CD14-positive monocyte (primary cell): ENCODE measurements around the gene TNFAIP8L3. TPM values are rescaled to one million over a fixed set of nuclear protein-coding genes. Genes with fewer than 3 reads are reported as not detected.
A peak's percentile ranks its signal among the peaks of the same experiment; 100 is the strongest.

Experiments
- DNase-seq, 3 donors: peaks; one replicate each; pipeline ENCODE4 v3.0.0-alpha.2; 2011 to 2022
- H2AFZ ChIP-seq: 2 replicates; pipeline ENCODE4 v1.6.0; 2012; ENCODE audit warnings: mild to moderate bottlenecking, low read depth, low read length, inconsistent platforms; ENCODE audit not compliant: insufficient read depth, poor library complexity, severe bottlenecking
- H3K27ac ChIP-seq, 2 donors: 1 replicate in 1 of 2; 2 replicates in 1 of 2; pipeline ENCODE4 v1.5.1; 2012 to 2013; ENCODE audit warnings: low read length in 2 of 2, control low read depth in 1 of 2, inconsistent platforms in 1 of 2, low read depth in 1 of 2, mild to moderate bottlenecking in 1 of 2
- H3K27me3 ChIP-seq, 2 donors: one replicate each; pipeline versions ENCODE4 v1.6.0 to v1.6.1; 2011 to 2013; ENCODE audit warnings: low read length in 2 of 2; ENCODE audit not compliant: control insufficient read depth in 2 of 2, insufficient read depth in 2 of 2
- H3K36me3 ChIP-seq, 2 donors: replicated peaks in 1 of 2; 1 replicate in 1 of 2; 2 replicates in 1 of 2; pipeline versions ENCODE4 v1.5.1 to v1.6.1; 2012 to 2013; ENCODE audit warnings: low read length in 2 of 2, control low read depth in 1 of 2, inconsistent platforms in 1 of 2, mild to moderate bottlenecking in 1 of 2; ENCODE audit not compliant: insufficient read depth in 2 of 2, control insufficient read depth in 1 of 2
- H3K4me1 ChIP-seq, 2 donors: 1 replicate in 1 of 2; 2 replicates in 1 of 2; pipeline versions ENCODE4 v1.5.1 to v1.6.1; 2012 to 2013; ENCODE audit warnings: low read length in 2 of 2, control low read depth in 1 of 2, inconsistent platforms in 1 of 2, mild to moderate bottlenecking in 1 of 2, moderate library complexity in 1 of 2; ENCODE audit not compliant: insufficient read depth in 2 of 2, control insufficient read depth in 1 of 2
- H3K4me2 ChIP-seq: replicated peaks from 2 replicates; pipeline ENCODE3; 2012; ENCODE audit warnings: low read length, moderate library complexity, mild to moderate bottlenecking; ENCODE audit not compliant: poor library complexity, severe bottlenecking; ENCODE audit errors: extremely low read depth
- H3K4me3 ChIP-seq, 3 experiments: fragments of 200-600 bp in 1 of 3; sonication (generic) in 1 of 3; replicated peaks in 1 of 3; 1 replicate in 2 of 3; 2 replicates in 1 of 3; pipeline ENCODE4 v1.5.1; 2011 to 2013; ENCODE audit warnings: low read length in 3 of 3, mild to moderate bottlenecking in 3 of 3, control low read depth in 2 of 3, low read depth in 2 of 3, inconsistent platforms in 1 of 3, moderate library complexity in 1 of 3
- H3K79me2 ChIP-seq: 2 replicates; pipeline ENCODE4 v1.6.0; 2012; ENCODE audit warnings: mild to moderate bottlenecking, control low read depth, inconsistent platforms, low read length, moderate library complexity; ENCODE audit not compliant: insufficient read depth
- H3K9ac ChIP-seq: 2 replicates; pipeline ENCODE4 v1.6.0; 2017; ENCODE audit warnings: low read length, mild to moderate bottlenecking; ENCODE audit not compliant: insufficient read depth, poor library complexity, severe bottlenecking
- H3K9me3 ChIP-seq, 2 donors: replicated peaks in 1 of 2; 1 replicate in 1 of 2; 2 replicates in 1 of 2; pipeline versions ENCODE4 v1.5.1 to v1.6.1; 2012 to 2013; ENCODE audit warnings: low read length in 2 of 2, control low read depth in 1 of 2; ENCODE audit not compliant: control insufficient read depth in 1 of 2, insufficient read depth in 1 of 2
- H4K20me1 ChIP-seq: 2 replicates; pipeline ENCODE4 v1.6.0; 2012; ENCODE audit warnings: mild to moderate bottlenecking, low read length, control low read depth, moderate library complexity; ENCODE audit not compliant: insufficient read depth
- H3K27ac Mint-ChIP-seq, 7 donors: one replicate each; pipeline ENCODE4 v1.8.0; 2020; ENCODE audit warnings: mild to moderate bottlenecking in 7 of 7, mixed read lengths in 7 of 7, moderate library complexity in 6 of 7, inconsistent platforms in 2 of 7
- H3K27me3 Mint-ChIP-seq, 3 donors: one replicate each; pipeline ENCODE4 v1.8.0; 2021 to 2022; ENCODE audit warnings: low read depth in 3 of 3, mild to moderate bottlenecking in 3 of 3, mixed read lengths in 3 of 3, moderate library complexity in 3 of 3, inconsistent platforms in 1 of 3
- H3K36me3 Mint-ChIP-seq, 2 donors: one replicate each; pipeline ENCODE4 v1.8.0; 2020; ENCODE audit warnings: mixed read lengths in 2 of 2, inconsistent platforms in 1 of 2, mild to moderate bottlenecking in 1 of 2
- H3K4me1 Mint-ChIP-seq: one replicate; pipeline ENCODE4 v1.8.0; 2020; ENCODE audit warnings: mild to moderate bottlenecking, mixed read lengths
- H3K4me3 Mint-ChIP-seq, 2 donors: one replicate each; pipeline ENCODE4 v1.8.0; 2020; ENCODE audit warnings: mild to moderate bottlenecking in 2 of 2, mixed read lengths in 2 of 2, moderate library complexity in 1 of 2
- H3K9me3 Mint-ChIP-seq, 7 donors: one replicate each; pipeline ENCODE4 v1.8.0; 2020 to 2022; ENCODE audit warnings: mixed read lengths in 7 of 7, mild to moderate bottlenecking in 6 of 7, moderate library complexity in 6 of 7, inconsistent platforms in 2 of 7
- CTCF ChIP-seq: fragments of 200-600 bp; IDR thresholded peaks from one replicate; pipeline ENCODE4 v1.8.0; 2022; ENCODE audit warnings: antibody characterized with exemption, mild to moderate bottlenecking
- WGBS: methylation state at CpG from one replicate; pipeline ENCODE4 v1.1.5; 2013; ENCODE audit warnings: missing lambda C conversion rate; ENCODE audit not compliant: insufficient coverage; 5-methylcytosine and 5-hydroxymethylcytosine counted together
- intact Hi-C, 2 donors: fragments of 100-400 bp; cut with micrococcal nuclease; formaldehyde crosslinking; loops; one replicate each; pipeline versions ENCODE4 v1.15.0 to v1.15.1; 2023
- polyA plus RNA-seq, 3 donors: library from polyadenylated mRNA; depleted of rRNA in 1 of 3; unstranded in 2 of 3; stranded (reverse) in 1 of 3; fragments of 300-500 nt in 2 of 3; fragments of >200 nt in 1 of 3; fragmentation: Illumina TruSeq in 2 of 3; gene quantifications; 1 replicate in 2 of 3; 2 replicates in 1 of 3; pipeline ENCODE4 v1.2.3, GENCODE V29; 2012 to 2021

Gene TNFAIP8L3
- polyA plus RNA-seq, 3 donors = not detected

- peaks cover under 1% of the 10 kb centered on the region for H3K4me1 Mint-ChIP-seq
- Histone ChIP-seq H3K79me2 (no peaks in the 10 kb centered on the region), H2AFZ (no peak overlapping the region), H3K27me3 (peaks cover 0 to 13% of the 10 kb centered on the region in 2 donors), H3K4me2 (no peak overlapping the region), H4K20me1 (no peaks in the 10 kb centered on the region), H3K4me1 (no peaks in the 10 kb centered on the region), H3K36me3 (no peaks in the 10 kb centered on the region), H3K4me3 (no peak overlapping the region), H3K9ac (no peak overlapping the region), H3K9me3 (no peaks in the 10 kb centered on the region), H3K27ac (no peak overlapping the region)
- H3K36me3 Mint-ChIP-seq = no peaks in the 10 kb centered on the region
- no CpG with 5 or more reads among the region's 1 CpG for WGBS
- DNase-seq = no peak
- intact Hi-C loops = no loop called here
- no peak overlapping the region for H3K4me3 Mint-ChIP-seq
- no peak for TF ChIP-seq CTCF
- H3K27ac Mint-ChIP-seq = no peak overlapping the region
- H3K27me3 Mint-ChIP-seq = peaks cover 14 to 25% (median 15%) of the 10 kb centered on the region in 3 donors
- H3K9me3 Mint-ChIP-seq = peaks cover 0 to 16% (median 5%) of the 10 kb centered on the region in 7 donors
These were observed 44.4 kb upstream of the TNFAIP8L3 start for GRCh38 chr15:51139091-51139490.

GRCh38 chr15:51137880-51138430 is 43.2 kb upstream of the TNFAIP8L3 start:
- Histone ChIP-seq H2AFZ (no peak overlapping the region), H3K27ac (no peak overlapping the region), H3K9ac (no peak overlapping the region), H3K9me3 (no peaks in the 10 kb centered on the region), H3K36me3 (no peaks in the 10 kb centered on the region), H3K27me3 (peaks cover 0 to 13% of the 10 kb centered on the region in 2 donors), H4K20me1 (no peaks in the 10 kb centered on the region), H3K4me1 (peaks cover 0 to 7% of the 10 kb centered on the region in 2 donors), H3K4me2 (no peak overlapping the region), H3K79me2 (no peaks in the 10 kb centered on the region), H3K4me3 (no peak overlapping the region)
- intact Hi-C loops = no loop called here
- H3K27ac Mint-ChIP-seq = peak overlapping the region in 1 of 7 donors; percentile 27
- TF ChIP-seq CTCF = no peak
- DNase-seq = no peak
- H3K36me3 Mint-ChIP-seq = no peaks in the 10 kb centered on the region
- H3K9me3 Mint-ChIP-seq = peaks cover 0 to 16% (median 5%) of the 10 kb centered on the region in 7 donors
- peaks cover 11 to 23% (median 15%) of the 10 kb centered on the region in 3 donors for H3K27me3 Mint-ChIP-seq
- WGBS = 90% methylated on average over 3 of the region's 5 CpGs
- peaks cover 4% of the 10 kb centered on the region for H3K4me1 Mint-ChIP-seq
- H3K4me3 Mint-ChIP-seq = no peak overlapping the region
